Glutamatergic neuron (in vitro differentiated cells): ENCODE measurements around the gene PCDHGC4. TPM values are rescaled to one million over a fixed set of nuclear protein-coding genes. Genes with fewer than 3 reads are reported as not detected.
A peak's percentile ranks its signal among the peaks of the same experiment; 100 is the strongest.

ENCODE experiments used
- DNase-seq: peaks from one replicate; pipeline ENCODE4 v3.0.0; 2022
- H3K27ac Mint-ChIP-seq: one replicate; pipeline ENCODE4 v1.8.0; 2020; ENCODE audit warnings: mild to moderate bottlenecking, mixed read lengths, inconsistent platforms; ENCODE audit not compliant: unreplicated experiment
- H3K27me3 Mint-ChIP-seq: one replicate; pipeline ENCODE4 v1.8.0; 2020; ENCODE audit warnings: mild to moderate bottlenecking, moderate library complexity, mixed read lengths, inconsistent platforms; ENCODE audit not compliant: unreplicated experiment
- H3K36me3 Mint-ChIP-seq: one replicate; pipeline ENCODE4 v1.8.0; 2020; ENCODE audit warnings: mild to moderate bottlenecking, mixed read lengths, inconsistent platforms; ENCODE audit not compliant: unreplicated experiment
- H3K4me1 Mint-ChIP-seq: one replicate; pipeline ENCODE4 v1.8.0; 2020; ENCODE audit warnings: mild to moderate bottlenecking, low read depth, mixed read lengths, inconsistent platforms; ENCODE audit not compliant: unreplicated experiment
- H3K4me3 Mint-ChIP-seq: one replicate; pipeline ENCODE4 v1.8.0; 2020; ENCODE audit warnings: mild to moderate bottlenecking, mixed read lengths, inconsistent platforms; ENCODE audit not compliant: unreplicated experiment
- H3K9me3 Mint-ChIP-seq: one replicate; pipeline ENCODE4 v1.8.0; 2020; ENCODE audit warnings: mild to moderate bottlenecking, moderate library complexity, mixed read lengths, inconsistent platforms; ENCODE audit not compliant: unreplicated experiment
- CTCF ChIP-seq: fragments of 200-600 bp; sonication (generic); IDR thresholded peaks from one replicate; pipeline ENCODE4 v1.5.0; 2021; ENCODE audit not compliant: partially characterized antibody, unreplicated experiment
- total RNA-seq: library from RNA; stranded (reverse); fragmentation: NEBNext Ultra II Directional; extraction: Animal tissue kit (Norgen Biotek cat#: 25700); gene quantifications from one replicate; pipeline ENCODE4 v1.2.1, GENCODE V29; 2021; ENCODE audit not compliant: unreplicated experiment

The PCDHGC4 gene
- total RNA-seq, 1 donor from 2014 or later: 6.7 TPM

- no peak overlapping the region for H3K4me3 Mint-ChIP-seq
- peaks cover 42% of the 10 kb centered on the region for H3K4me1 Mint-ChIP-seq
- H3K27ac Mint-ChIP-seq: peak overlapping the region; percentile 95
- no peak for TF ChIP-seq CTCF
- peaks cover 6% of the 10 kb centered on the region for H3K36me3 Mint-ChIP-seq
- no peak for DNase-seq
- H3K9me3 Mint-ChIP-seq: peaks cover 31% of the 10 kb centered on the region
- peaks cover 25% of the 10 kb centered on the region for H3K27me3 Mint-ChIP-seq
Observed at GRCh38 chr5:141510160-141510559, 25.3 kb downstream of the PCDHGC4 start.

GRCh38 chr5:141510850-141511601 is 26.2 kb downstream of the PCDHGC4 start:
- no peak for DNase-seq
- H3K4me3 Mint-ChIP-seq: no peak overlapping the region
- peaks cover 34% of the 10 kb centered on the region for H3K9me3 Mint-ChIP-seq
- TF ChIP-seq CTCF: no peak
- peaks cover 6% of the 10 kb centered on the region for H3K36me3 Mint-ChIP-seq
- H3K27me3 Mint-ChIP-seq: peaks cover 20% of the 10 kb centered on the region
- H3K4me1 Mint-ChIP-seq: peaks cover 50% of the 10 kb centered on the region
- no peak overlapping the region for H3K27ac Mint-ChIP-seq

- Mint-ChIP-seq H3K4me1 (peaks cover 59% of the 10 kb centered on the region), H3K9me3 (peaks cover 34% of the 10 kb centered on the region), H3K27me3 (peaks cover 20% of the 10 kb centered on the region), H3K36me3 (peaks cover 6% of the 10 kb centered on the region), H3K27ac (no peak overlapping the region), H3K4me3 (no peak overlapping the region)
- DNase-seq: no peak
- TF ChIP-seq CTCF: no peak
Observed at GRCh38 chr5:141511771-141512325, 27.0 kb downstream of the PCDHGC4 start.

- Mint-ChIP-seq H3K9me3 (peaks cover 31% of the 10 kb centered on the region), H3K27me3 (peaks cover 20% of the 10 kb centered on the region), H3K27ac (peak overlapping the region; percentile 97), H3K4me3 (peak overlapping the region; percentile 88), H3K36me3 (peaks cover 9% of the 10 kb centered on the region), H3K4me1 (peaks cover 58% of the 10 kb centered on the region)
- TF ChIP-seq CTCF: peak; percentile 97
- DNase-seq: peak; percentile 91
Observed at GRCh38 chr5:141512390-141512910, 27.6 kb downstream of the PCDHGC4 start.

DNA sequence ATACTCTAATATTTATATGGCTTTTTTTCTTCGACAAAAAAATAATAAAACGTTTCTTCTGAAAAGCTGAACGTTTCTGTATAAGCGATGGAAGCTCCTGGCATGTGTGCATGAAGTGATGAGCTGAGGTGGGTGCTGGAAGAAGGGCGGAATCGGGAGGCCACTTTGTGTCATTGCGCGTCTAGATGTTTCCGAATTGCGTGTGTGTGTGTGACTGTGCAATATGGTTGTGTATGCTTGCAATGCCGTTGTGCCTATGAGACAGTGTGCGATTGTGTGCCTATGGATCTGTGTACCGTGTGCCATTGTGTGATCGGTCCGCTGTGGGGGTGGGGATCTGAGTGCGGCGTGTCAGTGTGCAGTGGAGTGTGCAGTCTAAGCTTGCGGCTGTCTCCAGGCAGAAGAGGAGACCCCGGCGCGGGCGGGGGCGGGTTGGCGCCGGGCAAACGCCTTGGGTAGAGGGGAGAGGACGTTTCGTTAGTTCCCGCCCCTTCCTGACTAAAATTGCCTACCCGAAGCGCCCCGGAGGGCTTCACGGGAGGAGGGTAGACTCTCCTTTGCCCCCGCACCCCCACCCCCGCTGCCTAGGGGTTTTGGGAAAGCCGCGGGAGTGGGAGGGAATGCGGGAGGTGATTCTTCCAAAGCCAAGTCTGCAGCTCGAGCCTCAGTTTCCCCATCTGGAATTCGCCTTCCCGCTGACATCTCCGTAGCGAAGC is 28.2 kb downstream of the PCDHGC4 start:
- Mint-ChIP-seq H3K9me3 (peaks cover 36% of the 10 kb centered on the region), H3K4me3 (peak overlapping the region; percentile 88), H3K27ac (peak overlapping the region; percentile 97), H3K36me3 (peaks cover 9% of the 10 kb centered on the region), H3K4me1 (peaks cover 58% of the 10 kb centered on the region), H3K27me3 (peaks cover 23% of the 10 kb centered on the region)
- DNase-seq: peak; percentile 75
- TF ChIP-seq CTCF: no peak
